ENCODE results near the gene ESRRB.

ESRRB gene

GRCh38 chr14:76375947-76376404, at the start of gene ESRRB:
Gene ESRRB, plus strand, starts transcription at chr14:76376137. Its CDS starts 265 bp downstream, at chr14:76376402.
- no peak for DNase-seq (ENCODE audit: low read depth in 2 of 3, low spot score in 1 of 3)

GRCh38 chr14:76326918-76327689, 48.8 kb upstream of the ESRRB start:
- DNase-seq (ENCODE audit: low read depth in 2 of 3, low spot score in 1 of 3) = no peak

GRCh38 chr14:76328457-76329137, 47.3 kb upstream of the ESRRB start:
- no peak for DNase-seq (ENCODE audit: low read depth in 2 of 3, low spot score in 1 of 3)

GRCh38 chr14:76329154-76329928, 46.6 kb upstream of the ESRRB start:
- DNase-seq (ENCODE audit: low read depth in 2 of 3, low spot score in 1 of 3) = no peak

- no peak for DNase-seq (ENCODE audit: low read depth in 2 of 3, low spot score in 1 of 3)
These were observed 46.0 kb upstream of the ESRRB start for GRCh38 chr14:76329951-76330350.

GRCh38 chr14:76330411-76331327, 45.3 kb upstream of the ESRRB start:
- DNase-seq (ENCODE audit: low read depth in 2 of 3, low spot score in 1 of 3) = no peak

GRCh38 chr14:76331328-76332011, 44.5 kb upstream of the ESRRB start:
- no peak for DNase-seq (ENCODE audit: low read depth in 2 of 3, low spot score in 1 of 3)

- no peak for DNase-seq (ENCODE audit: low read depth in 2 of 3, low spot score in 1 of 3)
These were observed 42.3 kb upstream of the ESRRB start for GRCh38 chr14:76333664-76334063.

GRCh38 chr14:76334316-76334715, 41.6 kb upstream of the ESRRB start:
- DNase-seq (ENCODE audit: low read depth in 2 of 3, low spot score in 1 of 3) = no peak

GRCh38 chr14:76336876-76337275, 39.1 kb upstream of the ESRRB start:
- DNase-seq (ENCODE audit: low read depth in 2 of 3, low spot score in 1 of 3) = no peak

- no peak for DNase-seq (ENCODE audit: low read depth in 2 of 3, low spot score in 1 of 3)
These were observed 38.0 kb upstream of the ESRRB start for GRCh38 chr14:76337635-76338545.

- DNase-seq (ENCODE audit: low read depth in 2 of 3, low spot score in 1 of 3) = no peak
These were observed 36.0 kb upstream of the ESRRB start for GRCh38 chr14:76339728-76340615.

- DNase-seq (ENCODE audit: low read depth in 2 of 3, low spot score in 1 of 3) = no peak
These were observed 32.6 kb upstream of the ESRRB start for GRCh38 chr14:76343386-76343785.

- no peak for DNase-seq (ENCODE audit: low read depth in 2 of 3, low spot score in 1 of 3)
These were observed 29.4 kb upstream of the ESRRB start for GRCh38 chr14:76346391-76347160.

- DNase-seq (ENCODE audit: low read depth in 2 of 3, low spot score in 1 of 3) = no peak
These were observed 27.0 kb upstream of the ESRRB start for GRCh38 chr14:76348898-76349297.

- DNase-seq (ENCODE audit: low read depth in 2 of 3, low spot score in 1 of 3) = no peak
These were observed 25.9 kb upstream of the ESRRB start for GRCh38 chr14:76349993-76350392.

GRCh38 chr14:76350671-76351070, 25.3 kb upstream of the ESRRB start:
- no peak for DNase-seq (ENCODE audit: low read depth in 2 of 3, low spot score in 1 of 3)
